ENCODE results near the gene CCDC3. TPM values are rescaled to one million over a fixed set of nuclear protein-coding genes. Genes with fewer than 3 reads are reported as not detected.

Gene CCDC3
- total and polyA plus RNA-seq, 2 of the 8 experiments (the other 6 are each of a cell fraction or from before 2014, with no cell fraction given), result 3.4 to 3.7 TPM

DNA sequence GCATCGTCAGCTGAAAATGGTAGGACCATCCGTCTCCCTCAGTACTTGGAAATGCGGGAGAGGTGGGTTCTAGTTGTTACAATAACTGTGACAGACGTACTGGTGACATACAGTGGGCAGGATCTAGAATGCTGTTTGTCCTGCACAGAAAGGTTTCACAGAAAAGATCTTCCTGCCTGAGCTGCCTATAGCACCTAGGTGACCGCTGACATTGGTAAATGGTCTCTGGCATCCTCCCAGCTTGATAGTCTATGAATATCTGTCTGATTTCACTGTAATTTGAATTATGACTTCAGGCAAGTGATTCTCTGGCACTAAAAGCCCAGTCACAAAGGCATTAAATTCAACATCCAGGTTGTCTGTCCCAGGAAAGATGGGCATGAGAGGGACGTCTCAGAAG, 38.2 kb upstream of the CCDC3 start (continued):
- TF ChIP-seq RNF2 (IDR thresholded peaks at IDR 0.05; ENCODE audit: borderline replicate concordance, low read depth, low read length, missing control alignments, poor library complexity, severe bottlenecking) (no peak), ASH2L (IDR thresholded peaks at IDR 0.05; ENCODE audit: low read length) (no peak), TCF12 (IDR thresholded peaks at IDR 0.05; ENCODE audit: low read depth, low read length) (no peak), TBP (IDR thresholded peaks at IDR 0.05; ENCODE audit: low read depth, low read length) (no peak)

All from H1 (cell line).